SK-N-SH (cell line): Measurements from ENCODE around the gene FLT1.

Experiments used
- EP300 ChIP-seq, 2 experiments: IDR thresholded peaks; 2 replicates each; pipeline versions ENCODE4 v1.4.0 to v1.6.1; 2012; ENCODE audit warnings: borderline replicate concordance in 1 of 2, low read depth in 1 of 2, low read length in 1 of 2
- EZH2phosphoT487 ChIP-seq: fragments of 200-600 bp; sonication (generic); IDR thresholded peaks from 2 replicates; pipeline ENCODE4 v1.6.1; 2017; ENCODE audit warnings: low read depth, mixed run types, mild to moderate bottlenecking, antibody characterized with exemption, moderate library complexity, borderline replicate concordance
- FOXM1 ChIP-seq: IDR thresholded peaks from 2 replicates; pipeline ENCODE4 v1.4.0; 2012; ENCODE audit warnings: low read depth, mild to moderate bottlenecking
- GABPA ChIP-seq: IDR thresholded peaks from 2 replicates; pipeline ENCODE4 v1.4.0; 2012; ENCODE audit warnings: low read depth, mild to moderate bottlenecking
- POLR2AphosphoS5 ChIP-seq: IDR thresholded peaks from 2 replicates; pipeline ENCODE4 v1.6.1; 2012; ENCODE audit warnings: low read depth, low read length
- RCOR1 ChIP-seq: fragments of 150-350 bp; IDR thresholded peaks from 2 replicates; pipeline ENCODE4 v1.6.1; 2017; ENCODE audit warnings: antibody characterized with exemption, low read length
- RFX5 ChIP-seq: IDR thresholded peaks from 2 replicates; pipeline ENCODE4 v1.6.1; 2012; ENCODE audit warnings: mild to moderate bottlenecking, improper control_type of control experiment, low read length
- RXRA ChIP-seq: IDR thresholded peaks from 2 replicates; pipeline ENCODE4 v1.4.0; 2012; ENCODE audit warnings: low read depth, mild to moderate bottlenecking, borderline replicate concordance
- SMC3 ChIP-seq: IDR thresholded peaks from 2 replicates; pipeline ENCODE4 v1.6.1; 2012; ENCODE audit warnings: low read depth, low read length, improper control_type of control experiment
- TEAD4 ChIP-seq: IDR thresholded peaks from 2 replicates; pipeline ENCODE4 v1.4.0; 2012; ENCODE audit warnings: mild to moderate bottlenecking, borderline replicate concordance; ENCODE audit not compliant: insufficient read depth
- YY1 ChIP-seq: IDR thresholded peaks from 2 replicates; pipeline ENCODE4 v1.4.0; 2012; ENCODE audit warnings: low read depth, mild to moderate bottlenecking
- TF ChIP-seq, protein P1 (sequence below): fragments of 200-600 bp; sonication (generic); IDR thresholded peaks from 2 replicates; pipeline ENCODE4 v1.6.1; 2017; ENCODE audit warnings: antibody characterized with exemption, mild to moderate bottlenecking, moderate library complexity
- TF ChIP-seq, protein P2 (sequence below): IDR thresholded peaks from 2 replicates; pipeline ENCODE4 v1.4.0; 2012; ENCODE audit warnings: low read depth
- TF ChIP-seq, protein P3 (sequence below): IDR thresholded peaks from 2 replicates; pipeline ENCODE4 v1.6.1; 2012; ENCODE audit warnings: mild to moderate bottlenecking, low read depth, low read length, moderate library complexity

DNA sequence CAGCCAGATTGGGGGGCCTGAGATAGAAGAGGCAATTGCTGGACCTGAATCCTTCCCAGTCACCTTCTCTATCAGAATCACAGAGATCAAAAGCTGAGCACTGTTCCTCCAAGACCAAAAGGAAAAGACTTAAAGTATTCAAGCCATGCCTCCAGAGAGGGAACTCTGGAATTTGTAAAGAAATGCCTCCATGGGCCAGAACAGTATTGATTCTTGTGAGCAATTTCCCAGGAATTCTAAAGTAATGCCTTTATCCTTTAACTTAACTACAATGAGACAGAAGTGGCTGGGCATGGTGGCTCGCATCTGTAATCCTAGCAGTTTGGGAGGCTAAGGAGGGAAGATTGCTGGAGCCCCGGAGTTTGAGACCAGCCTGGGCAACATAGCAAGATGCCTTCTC is 148.8 kb downstream of the FLT1 start:
- TF ChIP-seq, protein P1, sequence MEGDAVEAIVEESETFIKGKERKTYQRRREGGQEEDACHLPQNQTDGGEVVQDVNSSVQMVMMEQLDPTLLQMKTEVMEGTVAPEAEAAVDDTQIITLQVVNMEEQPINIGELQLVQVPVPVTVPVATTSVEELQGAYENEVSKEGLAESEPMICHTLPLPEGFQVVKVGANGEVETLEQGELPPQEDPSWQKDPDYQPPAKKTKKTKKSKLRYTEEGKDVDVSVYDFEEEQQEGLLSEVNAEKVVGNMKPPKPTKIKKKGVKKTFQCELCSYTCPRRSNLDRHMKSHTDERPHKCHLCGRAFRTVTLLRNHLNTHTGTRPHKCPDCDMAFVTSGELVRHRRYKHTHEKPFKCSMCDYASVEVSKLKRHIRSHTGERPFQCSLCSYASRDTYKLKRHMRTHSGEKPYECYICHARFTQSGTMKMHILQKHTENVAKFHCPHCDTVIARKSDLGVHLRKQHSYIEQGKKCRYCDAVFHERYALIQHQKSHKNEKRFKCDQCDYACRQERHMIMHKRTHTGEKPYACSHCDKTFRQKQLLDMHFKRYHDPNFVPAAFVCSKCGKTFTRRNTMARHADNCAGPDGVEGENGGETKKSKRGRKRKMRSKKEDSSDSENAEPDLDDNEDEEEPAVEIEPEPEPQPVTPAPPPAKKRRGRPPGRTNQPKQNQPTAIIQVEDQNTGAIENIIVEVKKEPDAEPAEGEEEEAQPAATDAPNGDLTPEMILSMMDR, result no peak
- no peak for TF ChIP-seq GABPA
- no peak for TF ChIP-seq FOXM1
- TF ChIP-seq, protein P2, sequence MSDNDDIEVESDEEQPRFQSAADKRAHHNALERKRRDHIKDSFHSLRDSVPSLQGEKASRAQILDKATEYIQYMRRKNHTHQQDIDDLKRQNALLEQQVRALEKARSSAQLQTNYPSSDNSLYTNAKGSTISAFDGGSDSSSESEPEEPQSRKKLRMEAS, result no peak
- TF ChIP-seq YY1, result no peak
- TF ChIP-seq SMC3, result no peak
- TF ChIP-seq, protein P3, sequence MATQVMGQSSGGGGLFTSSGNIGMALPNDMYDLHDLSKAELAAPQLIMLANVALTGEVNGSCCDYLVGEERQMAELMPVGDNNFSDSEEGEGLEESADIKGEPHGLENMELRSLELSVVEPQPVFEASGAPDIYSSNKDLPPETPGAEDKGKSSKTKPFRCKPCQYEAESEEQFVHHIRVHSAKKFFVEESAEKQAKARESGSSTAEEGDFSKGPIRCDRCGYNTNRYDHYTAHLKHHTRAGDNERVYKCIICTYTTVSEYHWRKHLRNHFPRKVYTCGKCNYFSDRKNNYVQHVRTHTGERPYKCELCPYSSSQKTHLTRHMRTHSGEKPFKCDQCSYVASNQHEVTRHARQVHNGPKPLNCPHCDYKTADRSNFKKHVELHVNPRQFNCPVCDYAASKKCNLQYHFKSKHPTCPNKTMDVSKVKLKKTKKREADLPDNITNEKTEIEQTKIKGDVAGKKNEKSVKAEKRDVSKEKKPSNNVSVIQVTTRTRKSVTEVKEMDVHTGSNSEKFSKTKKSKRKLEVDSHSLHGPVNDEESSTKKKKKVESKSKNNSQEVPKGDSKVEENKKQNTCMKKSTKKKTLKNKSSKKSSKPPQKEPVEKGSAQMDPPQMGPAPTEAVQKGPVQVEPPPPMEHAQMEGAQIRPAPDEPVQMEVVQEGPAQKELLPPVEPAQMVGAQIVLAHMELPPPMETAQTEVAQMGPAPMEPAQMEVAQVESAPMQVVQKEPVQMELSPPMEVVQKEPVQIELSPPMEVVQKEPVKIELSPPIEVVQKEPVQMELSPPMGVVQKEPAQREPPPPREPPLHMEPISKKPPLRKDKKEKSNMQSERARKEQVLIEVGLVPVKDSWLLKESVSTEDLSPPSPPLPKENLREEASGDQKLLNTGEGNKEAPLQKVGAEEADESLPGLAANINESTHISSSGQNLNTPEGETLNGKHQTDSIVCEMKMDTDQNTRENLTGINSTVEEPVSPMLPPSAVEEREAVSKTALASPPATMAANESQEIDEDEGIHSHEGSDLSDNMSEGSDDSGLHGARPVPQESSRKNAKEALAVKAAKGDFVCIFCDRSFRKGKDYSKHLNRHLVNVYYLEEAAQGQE, result no peak
- TF ChIP-seq RFX5, result no peak
- no peak for TF ChIP-seq RCOR1
- no peak for TF ChIP-seq TEAD4
- TF ChIP-seq EP300 (IDR thresholded peaks at IDR 0.05; ENCODE audit: borderline replicate concordance in 1 of 2, low read depth in 1 of 2, low read length in 1 of 2), result no peak
- no peak for TF ChIP-seq RXRA
- TF ChIP-seq POLR2AphosphoS5, result no peak
- no peak for TF ChIP-seq EZH2phosphoT487
